Prostate gland (tissue), 2 donors: ENCODE results near the gene BRSK2. TPM values are rescaled to one million over a fixed set of nuclear protein-coding genes. Genes with fewer than 3 reads are reported as not detected.

Source experiments
- DNase-seq: peaks from one replicate; pipeline ENCODE4 v3.0.0-alpha.2; 2019; ENCODE audit warnings: low spot score
- H3K27ac ChIP-seq, 2 donors: fragments of 200-600 bp; sonication (generic); 2 replicates each; pipeline ENCODE4 v1.5.1; 2017 to 2019
- H3K27me3 ChIP-seq: fragments of 200-600 bp; sonication (generic); replicated peaks from 2 replicates; pipeline ENCODE4 v1.5.1; 2019; ENCODE audit not compliant: insufficient read depth
- H3K36me3 ChIP-seq, 2 donors: fragments of 200-600 bp; sonication (generic); 1 replicate in 1 of 2; 2 replicates in 1 of 2; pipeline versions ENCODE4 v1.5.1 to v1.8.1; 2017 to 2019
- H3K4me1 ChIP-seq: fragments of 200-600 bp; sonication (generic); replicated peaks from 2 replicates; pipeline ENCODE4 v1.5.1; 2019
- H3K4me3 ChIP-seq, 2 donors: fragments of 200-600 bp; sonication (generic); 2 replicates each; pipeline ENCODE4 v1.5.1; 2017 to 2019
- H3K9me3 ChIP-seq: fragments of 200-600 bp; sonication (generic); 2 replicates; pipeline ENCODE4 v1.5.1; 2017
- CTCF ChIP-seq, 4 experiments: fragments of 200-600 bp in 2 of 4; fragments of 450-650 bp in 2 of 4; sonication (generic) in 2 of 4; IDR thresholded peaks; 1 replicate in 3 of 4; 2 replicates in 1 of 4; pipeline ENCODE4 v1.5.1; 2016 to 2019; ENCODE audit warnings: antibody characterized with exemption in 4 of 4, mild to moderate bottlenecking in 2 of 4, moderate library complexity in 2 of 4
- POLR2A ChIP-seq: fragments of 450-650 bp; IDR thresholded peaks from one replicate; pipeline ENCODE4 v1.6.1; 2016; ENCODE audit warnings: antibody characterized with exemption, mild to moderate bottlenecking
- POLR2AphosphoS5 ChIP-seq: sonication (generic); formaldehyde crosslinking; IDR thresholded peaks from one replicate; pipeline ENCODE4 v1.6.1; 2017; ENCODE audit warnings: antibody characterized with exemption
- WGBS: methylation state at CpG from one replicate; pipeline ENCODE4 v1.1.5; 2018; 5-methylcytosine and 5-hydroxymethylcytosine counted together
- intact Hi-C: fragments of 100-400 bp; cut with DNase I; formaldehyde crosslinking; loops from one replicate; pipeline ENCODE4 v1.14.2; 2022
- total RNA-seq, 2 donors: library from RNA; depleted of rRNA; stranded (reverse); fragments of >200 nt; gene quantifications; one replicate each; pipeline ENCODE4 v1.1.0, GENCODE V29; 2016

Gene BRSK2
- total RNA-seq, 2 donors from 2014 or later: 0.96 to 29.7 TPM

GRCh38 chr11:1457326-1457680, 67.6 kb downstream of the BRSK2 start:
- DNase-seq: no peak
- Histone ChIP-seq H3K27me3 (no peaks in the 10 kb centered on the region), H3K27ac (no peak overlapping the region), H3K9me3 (no peaks in the 10 kb centered on the region), H3K4me3 (no peak overlapping the region), H3K4me1 (peaks cover 7% of the 10 kb centered on the region), H3K36me3 (no peaks in the 10 kb centered on the region)
- TF ChIP-seq POLR2AphosphoS5: no peak
- TF ChIP-seq POLR2A: no peak
- no peak for TF ChIP-seq CTCF (IDR thresholded peaks at IDR 0.05)
- intact Hi-C loops: no loop called here
- WGBS: 94% methylated on average over 9 of the region's 13 CpGs

- Histone ChIP-seq H3K27me3 (no peaks in the 10 kb centered on the region), H3K27ac (no peak overlapping the region), H3K9me3 (no peaks in the 10 kb centered on the region), H3K4me1 (peaks cover 7% of the 10 kb centered on the region), H3K4me3 (no peak overlapping the region), H3K36me3 (no peaks in the 10 kb centered on the region)
- TF ChIP-seq POLR2AphosphoS5 (no peak), POLR2A (no peak), CTCF (IDR thresholded peaks at IDR 0.05) (no peak)
- intact Hi-C loops: no loop called here
- 93% methylated on average over 18 of the region's 18 CpGs for WGBS
- no peak for DNase-seq
Measured at GRCh38 chr11:1457856-1458255, 68.1 kb downstream of the BRSK2 start.

GRCh38 chr11:1458340-1459218, 68.8 kb downstream of the BRSK2 start:
- H3K9me3 ChIP-seq: no peaks in the 10 kb centered on the region
- no peak overlapping the region for H3K4me3 ChIP-seq
- intact Hi-C loops: no loop called here
- peak; percentile 59 for DNase-seq
- H3K27me3 ChIP-seq: no peaks in the 10 kb centered on the region
- no peaks in the 10 kb centered on the region for H3K36me3 ChIP-seq
- peaks cover 7% of the 10 kb centered on the region for H3K4me1 ChIP-seq
- peak overlapping the region; percentile 80 for H3K27ac ChIP-seq
- TF ChIP-seq POLR2A (no peak), CTCF (IDR thresholded peaks at IDR 0.05) (peak in 1 of 4 experiments; percentile 10)
- WGBS: 40% methylated on average over 18 of the region's 18 CpGs

GRCh38 chr11:1459219-1459575, 69.5 kb downstream of the BRSK2 start:
- H3K36me3 ChIP-seq: no peaks in the 10 kb centered on the region
- intact Hi-C loops: no loop called here
- peaks cover 7% of the 10 kb centered on the region for H3K4me1 ChIP-seq
- no peaks in the 10 kb centered on the region for H3K27me3 ChIP-seq
- H3K27ac ChIP-seq: peak overlapping the region; percentile 80
- WGBS: 47% methylated on average over 14 of the region's 14 CpGs
- TF ChIP-seq POLR2AphosphoS5 (no peak), CTCF (IDR thresholded peaks at IDR 0.05) (no peak), POLR2A (no peak)
- H3K9me3 ChIP-seq: no peaks in the 10 kb centered on the region
- no peak for DNase-seq
- no peak overlapping the region for H3K4me3 ChIP-seq

GRCh38 chr11:1459764-1460395, 70.1 kb downstream of the BRSK2 start:
- no peaks in the 10 kb centered on the region for H3K9me3 ChIP-seq
- no peak overlapping the region for H3K4me3 ChIP-seq
- DNase-seq: no peak
- no peaks in the 10 kb centered on the region for H3K36me3 ChIP-seq
- peak overlapping the region; percentile 80 for H3K27ac ChIP-seq
- H3K4me1 ChIP-seq: peaks cover 7% of the 10 kb centered on the region
- no peak for TF ChIP-seq CTCF (IDR thresholded peaks at IDR 0.05)
- no peak for TF ChIP-seq POLR2AphosphoS5
- TF ChIP-seq POLR2A: no peak
- WGBS: 24% methylated on average over 29 of the region's 29 CpGs
- H3K27me3 ChIP-seq: no peaks in the 10 kb centered on the region
- intact Hi-C loops: loop anchor here (1.0 to 10.0 kb wide), 3 partner anchors 21 to 615 kb away; partner anchors contain the start of genes POLR2L and TSPAN4
